Measurements from ENCODE around the gene HIVEP2. TPM values are rescaled to one million over a fixed set of nuclear protein-coding genes. Genes with fewer than 3 reads are reported as not detected.

HIVEP2 gene
- total RNA-seq, 1 donor from 2014 or later = 38.4 TPM

DNA sequence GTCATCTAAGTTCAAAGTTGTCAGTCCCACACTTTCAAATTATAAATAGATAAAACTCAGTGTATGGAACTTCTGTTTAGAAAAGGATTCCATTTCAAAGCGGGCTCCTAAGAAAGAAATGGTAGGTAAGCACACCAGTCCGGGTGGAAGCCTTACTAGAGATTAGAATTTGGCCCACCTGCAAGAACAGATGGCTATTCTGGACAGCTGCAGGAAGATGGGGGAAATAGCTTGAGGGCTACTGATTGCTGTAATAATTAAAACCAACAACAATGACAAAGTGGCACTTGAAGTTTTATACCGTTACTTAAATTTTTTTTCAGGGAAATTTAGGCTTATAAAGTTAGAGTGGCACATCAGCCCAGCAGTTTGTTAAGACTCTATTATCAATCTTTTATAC is 83.3 kb downstream of the HIVEP2 start:
- no peaks in the 10 kb centered on the region for H3K27me3 Mint-ChIP-seq (ENCODE audit: insufficient read depth)
- H3K4me1 Mint-ChIP-seq (ENCODE audit: low read depth) = peaks cover 56% of the 10 kb centered on the region
- intact Hi-C loops (cut with micrococcal nuclease) = no loop called here
- peaks cover 8% of the 10 kb centered on the region for H3K36me3 Mint-ChIP-seq (ENCODE audit: low read depth)
- no peak overlapping the region for H3K27ac Mint-ChIP-seq
- no peak overlapping the region for H3K4me3 Mint-ChIP-seq
- no peaks in the 10 kb centered on the region for H3K9me3 Mint-ChIP-seq
- DNase-seq (ENCODE audit: low spot score) = no peak

DNA sequence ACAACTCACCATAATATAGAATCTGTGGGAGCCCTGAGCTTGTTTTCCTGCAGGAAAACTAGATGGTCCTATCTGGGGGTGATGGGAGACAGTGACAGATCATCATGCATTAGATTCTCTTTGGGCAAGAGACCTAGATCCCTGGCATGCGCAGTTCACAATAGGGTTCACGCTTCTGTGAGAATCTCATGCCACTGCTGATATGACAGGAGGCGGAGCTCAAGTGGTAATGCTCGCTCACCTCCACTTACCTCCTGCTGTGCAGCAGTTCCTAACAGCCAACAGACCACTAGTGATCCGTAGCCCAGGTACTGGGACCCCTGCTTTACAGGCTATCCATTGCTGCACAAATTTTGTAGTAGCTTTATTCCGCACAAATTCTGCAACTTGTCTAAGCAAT is 84.5 kb downstream of the HIVEP2 start:
- Mint-ChIP-seq H3K27me3 (ENCODE audit: insufficient read depth) (no peaks in the 10 kb centered on the region), H3K4me1 (ENCODE audit: low read depth) (peaks cover 58% of the 10 kb centered on the region), H3K9me3 (no peaks in the 10 kb centered on the region), H3K27ac (no peak overlapping the region), H3K36me3 (ENCODE audit: low read depth) (peaks cover 10% of the 10 kb centered on the region), H3K4me3 (no peak overlapping the region)
- no peak for DNase-seq (ENCODE audit: low spot score)
- intact Hi-C loops (cut with micrococcal nuclease) = no loop called here

DNA sequence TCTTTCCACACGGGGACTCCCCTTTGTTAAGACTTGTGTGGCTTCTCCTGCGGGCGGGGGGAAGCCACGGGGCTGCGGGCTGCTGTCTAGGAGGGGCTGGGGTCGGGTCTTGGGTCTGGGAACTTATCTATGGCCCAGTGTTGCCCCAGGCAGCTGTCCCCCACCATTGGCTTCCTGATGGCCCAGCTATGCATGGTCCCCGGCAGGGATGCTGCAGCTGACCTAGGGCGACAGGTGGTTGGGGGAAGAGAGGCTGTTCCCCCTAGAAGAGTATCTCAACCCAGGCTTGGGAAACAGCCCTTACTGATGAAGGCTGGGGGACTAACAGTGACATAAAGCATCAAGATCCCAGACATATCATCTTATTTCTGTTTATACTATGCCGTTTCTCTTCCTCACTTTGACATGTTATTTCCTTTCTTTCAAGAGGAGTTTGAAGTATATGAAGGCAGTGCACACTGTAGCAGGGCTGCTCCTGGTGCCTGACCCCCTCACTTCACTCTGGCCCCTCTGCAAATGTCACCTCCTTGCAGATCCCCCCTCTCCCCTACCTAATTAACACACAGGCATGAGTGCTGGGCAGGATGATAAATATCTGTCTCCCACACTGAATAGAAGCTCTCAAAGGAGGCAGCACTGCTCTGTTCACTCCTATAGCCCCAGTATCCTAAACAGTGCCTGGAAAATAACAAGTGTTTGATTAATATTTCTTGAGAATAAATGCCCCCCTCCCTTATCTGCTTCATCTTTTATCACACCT is 87.0 kb downstream of the HIVEP2 start:
- DNase-seq (ENCODE audit: low spot score) = no peak
- H3K27me3 Mint-ChIP-seq (ENCODE audit: insufficient read depth) = no peaks in the 10 kb centered on the region
- intact Hi-C loops (cut with micrococcal nuclease) = loop anchor here (1.0 to 5.0 kb wide), 3 partner anchors 9 to 36 kb away; no protein-coding TSS in a partner anchor
- peaks cover 74% of the 10 kb centered on the region for H3K4me1 Mint-ChIP-seq (ENCODE audit: low read depth)
- H3K9me3 Mint-ChIP-seq = no peaks in the 10 kb centered on the region
- H3K4me3 Mint-ChIP-seq = peak overlapping the region; percentile 80
- H3K27ac Mint-ChIP-seq = peak overlapping the region; percentile 95
- peaks cover 23% of the 10 kb centered on the region for H3K36me3 Mint-ChIP-seq (ENCODE audit: low read depth)

DNA sequence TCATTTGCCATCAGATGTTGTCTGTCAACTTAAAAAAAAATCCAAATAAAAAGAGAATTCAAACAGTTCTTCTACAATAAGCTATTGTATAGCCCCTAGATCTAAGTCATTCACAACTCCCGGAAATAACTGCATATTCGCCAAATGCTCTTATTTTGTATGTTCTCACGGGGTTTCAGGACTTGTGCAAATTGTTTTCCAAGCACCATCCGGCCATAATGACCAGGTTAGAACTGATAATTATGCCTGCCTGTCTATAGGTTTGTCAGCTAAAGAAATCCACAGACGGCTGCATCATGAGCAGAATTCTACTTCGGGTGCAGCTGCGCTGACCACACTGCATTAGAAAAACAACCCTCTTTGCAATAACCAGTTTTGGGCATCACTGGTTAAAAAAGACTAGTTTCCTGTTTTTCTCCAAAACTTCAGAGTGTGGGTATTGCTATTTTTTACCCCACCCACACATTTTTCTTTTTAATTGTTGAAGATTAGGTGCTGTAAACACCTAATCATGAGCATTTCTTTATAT is 87.7 kb downstream of the HIVEP2 start:
- Mint-ChIP-seq H3K36me3 (ENCODE audit: low read depth) (peaks cover 26% of the 10 kb centered on the region), H3K4me1 (ENCODE audit: low read depth) (peaks cover 81% of the 10 kb centered on the region), H3K4me3 (peak overlapping the region; percentile 80), H3K27me3 (ENCODE audit: insufficient read depth) (no peaks in the 10 kb centered on the region), H3K27ac (peak overlapping the region; percentile 95), H3K9me3 (no peaks in the 10 kb centered on the region)
- no peak for DNase-seq (ENCODE audit: low spot score)
- intact Hi-C loops (cut with micrococcal nuclease) = loop anchor here (1.0 to 5.0 kb wide), 3 partner anchors 10 to 35 kb away; no protein-coding TSS in a partner anchor

DNA sequence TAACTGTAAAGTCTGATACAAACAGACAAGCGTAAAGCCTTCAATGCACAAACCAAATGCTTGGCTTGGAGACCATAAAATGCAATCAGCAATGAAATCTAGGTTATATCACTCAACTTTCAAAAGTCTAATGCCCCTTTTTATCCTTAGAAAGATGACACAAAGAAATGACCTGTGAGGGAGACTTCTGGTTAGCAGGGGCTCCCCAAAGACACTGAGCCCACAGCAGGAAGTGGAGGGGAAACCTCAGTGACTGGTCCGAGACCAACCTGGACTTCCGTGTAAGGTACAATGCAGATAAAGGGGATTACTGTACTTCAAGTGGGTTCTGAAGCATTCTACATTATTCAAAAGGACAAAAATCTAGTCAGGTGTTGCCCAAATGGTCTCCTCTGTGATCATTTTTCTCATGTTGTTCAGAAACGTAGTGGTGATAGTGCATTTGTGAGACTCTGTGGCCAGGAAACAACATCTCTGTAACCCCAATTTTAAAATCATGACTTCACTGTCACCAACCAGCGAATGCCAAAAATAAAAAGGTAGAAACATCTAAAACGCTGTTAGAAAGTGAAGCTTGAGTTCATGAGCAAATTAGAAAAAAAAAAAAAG is 88.2 kb downstream of the HIVEP2 start:
- peaks cover 86% of the 10 kb centered on the region for H3K4me1 Mint-ChIP-seq (ENCODE audit: low read depth)
- intact Hi-C loops (cut with micrococcal nuclease) = loop anchor here (1.0 to 5.0 kb wide), 6 partner anchors 11 to 57 kb away; no protein-coding TSS in a partner anchor
- no peaks in the 10 kb centered on the region for H3K9me3 Mint-ChIP-seq
- H3K4me3 Mint-ChIP-seq = peak overlapping the region; percentile 80
- peak; percentile 30 for DNase-seq (ENCODE audit: low spot score)
- H3K27me3 Mint-ChIP-seq (ENCODE audit: insufficient read depth) = no peaks in the 10 kb centered on the region
- H3K36me3 Mint-ChIP-seq (ENCODE audit: low read depth) = peaks cover 26% of the 10 kb centered on the region
- H3K27ac Mint-ChIP-seq = peak overlapping the region; percentile 95

DNA sequence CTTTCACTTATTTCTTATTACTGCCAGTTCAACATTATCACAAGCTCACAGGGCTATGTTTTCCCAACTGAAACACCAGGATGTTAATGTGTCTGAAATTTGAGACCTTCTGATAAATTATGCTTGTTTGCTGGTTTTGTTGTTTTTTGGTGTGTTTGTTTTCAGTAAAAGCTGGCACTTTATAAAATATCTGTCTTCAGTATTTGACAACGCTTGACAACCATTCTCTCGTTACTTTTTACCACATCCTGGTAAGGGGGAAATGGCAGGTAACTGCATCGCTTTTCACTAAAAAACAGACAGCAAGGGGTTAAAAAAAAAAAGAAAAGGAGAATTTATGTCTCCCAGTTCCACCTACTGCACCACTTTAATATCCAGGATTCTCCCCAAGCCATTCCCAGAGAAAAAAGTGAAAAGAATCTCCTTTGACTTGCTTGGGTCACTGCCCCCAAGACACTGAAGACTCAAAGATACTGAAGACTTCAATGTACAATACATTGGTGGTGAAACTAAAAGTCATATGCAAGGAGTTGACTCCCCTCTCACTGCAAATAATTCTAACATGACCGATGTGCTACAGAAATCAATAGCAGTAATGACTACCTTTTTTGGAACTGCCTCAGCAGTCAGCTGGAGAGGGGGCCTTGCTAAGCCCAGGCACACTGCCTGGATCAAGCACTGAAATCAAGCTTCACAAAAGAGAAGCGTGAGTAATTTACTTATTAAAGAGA is 88.9 kb downstream of the HIVEP2 start:
- Mint-ChIP-seq H3K4me1 (ENCODE audit: low read depth) (peaks cover 89% of the 10 kb centered on the region), H3K9me3 (no peaks in the 10 kb centered on the region), H3K4me3 (peak overlapping the region; percentile 80), H3K36me3 (ENCODE audit: low read depth) (peaks cover 26% of the 10 kb centered on the region), H3K27ac (peak overlapping the region; percentile 95), H3K27me3 (ENCODE audit: insufficient read depth) (no peaks in the 10 kb centered on the region)
- DNase-seq (ENCODE audit: low spot score) = no peak
- intact Hi-C loops (cut with micrococcal nuclease) = loop anchor here (1.0 to 5.0 kb wide), 5 partner anchors 13 to 57 kb away; no protein-coding TSS in a partner anchor

DNA sequence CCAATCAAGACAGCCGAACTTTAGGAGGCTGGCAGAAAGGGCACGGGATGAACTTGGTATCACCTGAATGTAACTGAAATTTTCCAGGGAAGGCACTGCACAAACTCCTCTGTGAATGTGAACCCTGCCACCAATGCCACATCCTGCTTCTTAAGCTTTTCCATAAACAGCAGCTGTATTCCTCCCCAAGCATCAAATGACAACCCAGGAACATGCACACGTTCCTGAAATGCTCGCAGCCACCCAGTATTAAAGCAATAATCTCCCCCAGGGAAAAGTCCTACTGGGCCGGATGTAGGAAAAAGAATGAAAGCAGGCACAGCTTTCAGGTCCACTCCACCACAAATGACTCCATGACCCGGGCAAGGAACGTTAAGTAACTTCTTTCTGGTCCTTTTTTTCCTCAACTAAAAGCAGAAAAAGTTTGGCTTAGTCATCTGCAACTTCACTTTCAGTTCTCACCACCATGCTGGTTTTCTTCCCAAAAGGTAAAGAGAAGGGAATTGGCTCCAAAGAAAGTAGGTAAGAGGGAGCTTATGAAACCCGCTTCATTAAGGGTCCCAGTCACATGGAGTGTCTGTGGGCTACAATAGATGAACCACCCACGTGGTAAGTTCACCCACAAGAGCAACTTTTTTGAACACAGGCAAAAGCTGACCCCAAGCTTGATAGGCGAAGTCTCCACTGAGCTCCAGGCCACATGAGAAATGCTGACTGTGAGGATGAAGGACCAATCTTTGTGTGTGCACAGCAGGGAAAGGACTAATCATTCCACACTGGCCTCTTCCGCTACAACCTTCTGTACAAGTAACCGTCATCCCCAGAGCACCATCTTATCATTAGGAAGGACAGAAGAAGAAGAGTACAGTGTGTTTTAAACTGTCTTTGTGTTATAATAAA is 90.1 kb downstream of the HIVEP2 start:
- intact Hi-C loops (cut with micrococcal nuclease) = loop anchor here (5.0 kb wide), 2 partner anchors 33 to 952 kb away; no protein-coding TSS in a partner anchor
- Mint-ChIP-seq H3K4me1 (ENCODE audit: low read depth) (peaks cover 92% of the 10 kb centered on the region), H3K27me3 (ENCODE audit: insufficient read depth) (no peaks in the 10 kb centered on the region), H3K9me3 (no peaks in the 10 kb centered on the region), H3K36me3 (ENCODE audit: low read depth) (peaks cover 22% of the 10 kb centered on the region), H3K27ac (peak overlapping the region; percentile 95), H3K4me3 (peak overlapping the region; percentile 80)
- no peak for DNase-seq (ENCODE audit: low spot score)

DNA sequence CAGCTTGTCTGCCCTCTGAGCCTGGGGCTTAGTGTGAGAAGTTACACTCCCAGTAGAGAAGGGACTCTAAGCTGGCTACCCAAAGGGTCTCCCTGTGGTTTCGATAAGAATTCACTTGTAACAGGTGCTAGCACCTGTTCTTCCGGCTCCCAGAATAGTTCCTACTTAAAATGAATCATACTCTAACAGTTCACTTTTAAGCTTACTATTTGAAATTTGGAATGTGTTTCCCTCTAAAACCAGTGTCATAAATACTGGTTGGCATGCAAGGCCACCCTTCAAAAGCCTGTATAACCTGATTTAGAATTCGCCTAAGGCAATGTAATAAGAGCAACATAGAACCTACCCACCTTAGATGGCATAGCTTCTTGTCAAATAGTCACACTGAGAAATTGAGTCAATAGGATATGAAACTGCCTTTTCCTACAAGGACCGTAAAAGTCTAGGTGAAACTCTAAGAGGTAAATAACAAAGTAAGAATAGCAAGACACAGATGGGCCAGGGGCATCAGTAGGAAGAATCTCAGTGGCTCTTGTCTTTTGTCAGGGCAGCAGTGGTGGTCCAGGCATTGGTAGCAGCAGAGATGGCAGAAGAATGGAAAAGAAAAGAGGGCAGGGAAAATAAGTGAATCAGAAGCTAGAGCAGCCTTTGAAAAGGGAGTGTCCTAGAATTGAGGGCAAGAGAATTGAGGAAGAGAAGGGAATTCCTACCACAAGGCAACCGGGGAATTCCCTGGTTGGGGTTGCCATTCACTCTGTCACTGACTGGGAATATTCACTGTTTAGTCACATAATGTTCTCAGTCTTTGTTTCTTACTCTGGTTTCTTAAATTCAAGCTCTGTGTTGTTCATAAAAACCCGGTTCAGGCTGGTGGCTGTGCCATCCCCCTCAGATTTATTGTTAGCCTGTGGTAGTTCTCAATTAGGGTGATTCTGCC is 91.5 kb downstream of the HIVEP2 start:
- no peak for DNase-seq (ENCODE audit: low spot score)
- intact Hi-C loops (cut with micrococcal nuclease) = loop anchor here (5.0 kb wide), 1 partner anchor 954 kb away; no protein-coding TSS in a partner anchor
- Mint-ChIP-seq H3K27ac (peak overlapping the region; percentile 95), H3K36me3 (ENCODE audit: low read depth) (peaks cover 22% of the 10 kb centered on the region), H3K4me1 (ENCODE audit: low read depth) (peaks cover 95% of the 10 kb centered on the region), H3K9me3 (no peaks in the 10 kb centered on the region), H3K27me3 (ENCODE audit: insufficient read depth) (no peaks in the 10 kb centered on the region), H3K4me3 (peak overlapping the region; percentile 12)

DNA sequence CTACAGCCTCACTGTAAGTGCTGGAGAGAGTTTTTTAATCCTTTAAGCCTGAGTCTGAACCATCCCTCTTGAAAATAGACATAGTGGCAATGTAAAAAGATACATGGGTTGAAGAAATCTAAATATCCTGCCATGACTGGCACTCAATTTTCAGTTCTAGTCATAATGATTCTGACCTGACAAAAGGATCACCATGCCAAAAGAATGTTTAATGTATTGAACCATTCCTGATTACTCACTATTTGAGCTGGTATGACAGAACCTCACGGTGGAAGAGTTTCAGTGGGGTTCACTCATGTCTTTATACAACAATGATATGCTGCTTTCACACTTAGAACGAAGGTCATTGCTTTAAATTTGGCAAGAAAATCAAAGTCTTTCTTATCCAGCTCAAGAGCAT is 93.4 kb downstream of the HIVEP2 start:
- no peak for DNase-seq (ENCODE audit: low spot score)
- Mint-ChIP-seq H3K36me3 (ENCODE audit: low read depth) (peaks cover 22% of the 10 kb centered on the region), H3K9me3 (no peaks in the 10 kb centered on the region), H3K27ac (peak overlapping the region; percentile 89), H3K4me3 (no peak overlapping the region), H3K27me3 (ENCODE audit: insufficient read depth) (no peaks in the 10 kb centered on the region), H3K4me1 (ENCODE audit: low read depth) (peaks cover 91% of the 10 kb centered on the region)
- intact Hi-C loops (cut with micrococcal nuclease) = loop anchor here (1.0 to 5.0 kb wide), 7 partner anchors 8 to 956 kb away; no protein-coding TSS in a partner anchor

DNA sequence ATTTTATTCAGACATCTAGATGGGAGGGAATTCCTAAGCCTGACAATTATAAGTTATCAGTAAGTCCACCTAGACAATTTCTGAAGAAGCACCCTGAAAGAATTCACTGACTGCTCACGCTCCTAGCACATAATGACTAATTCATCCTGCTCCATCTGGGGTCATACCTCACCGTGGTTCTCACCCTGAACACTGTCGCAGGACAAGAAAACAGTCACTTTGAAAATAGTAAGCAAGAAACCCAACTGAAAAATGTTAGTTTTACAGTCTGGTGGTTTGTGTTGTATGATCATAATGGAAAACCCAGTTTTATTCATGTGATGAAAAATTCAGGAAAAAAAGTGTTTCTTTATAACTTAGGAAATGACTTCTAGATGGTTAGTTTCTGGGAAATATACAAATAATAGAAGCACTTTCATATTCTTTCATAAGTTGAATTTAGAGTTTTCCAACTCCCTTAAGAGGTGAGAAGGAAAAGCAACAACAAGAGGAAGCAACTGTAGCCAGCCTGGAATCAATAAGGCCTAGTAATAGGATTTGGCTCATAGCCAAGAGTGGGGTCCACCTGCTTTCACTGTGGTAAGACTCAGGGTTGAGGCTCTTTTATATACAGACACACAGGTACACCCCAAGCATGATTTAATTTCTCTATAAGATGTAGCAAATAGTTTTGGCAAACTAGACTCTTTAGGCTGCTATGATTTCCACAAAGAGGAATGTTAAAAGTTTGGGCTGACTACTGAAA is 94.1 kb downstream of the HIVEP2 start:
- DNase-seq (ENCODE audit: low spot score) = peak; percentile 41
- intact Hi-C loops (cut with micrococcal nuclease) = loop anchor here (1.0 to 5.0 kb wide), 8 partner anchors 8 to 956 kb away; no protein-coding TSS in a partner anchor
- Mint-ChIP-seq H3K36me3 (ENCODE audit: low read depth) (peaks cover 21% of the 10 kb centered on the region), H3K9me3 (no peaks in the 10 kb centered on the region), H3K4me3 (peak overlapping the region; percentile 40), H3K4me1 (ENCODE audit: low read depth) (peaks cover 91% of the 10 kb centered on the region), H3K27me3 (ENCODE audit: insufficient read depth) (no peaks in the 10 kb centered on the region), H3K27ac (peak overlapping the region; percentile 89)
